CD14-positive monocyte (primary cell): ENCODE measurements around the gene CRIM1. TPM values are rescaled to one million over a fixed set of nuclear protein-coding genes. Genes with fewer than 3 reads are reported as not detected.

Experiments
- DNase-seq, 3 donors: peaks; one replicate each; pipeline ENCODE4 v3.0.0-alpha.2; 2011 to 2022
- H2AFZ ChIP-seq: 2 replicates; pipeline ENCODE4 v1.6.0; 2012; ENCODE audit warnings: mild to moderate bottlenecking, low read depth, low read length, inconsistent platforms; ENCODE audit not compliant: insufficient read depth, poor library complexity, severe bottlenecking
- H3K27ac ChIP-seq, 2 donors: 1 replicate in 1 of 2; 2 replicates in 1 of 2; pipeline ENCODE4 v1.5.1; 2012 to 2013; ENCODE audit warnings: low read length in 2 of 2, control low read depth in 1 of 2, inconsistent platforms in 1 of 2, low read depth in 1 of 2, mild to moderate bottlenecking in 1 of 2
- H3K27me3 ChIP-seq, 2 donors: one replicate each; pipeline versions ENCODE4 v1.6.0 to v1.6.1; 2011 to 2013; ENCODE audit warnings: low read length in 2 of 2; ENCODE audit not compliant: control insufficient read depth in 2 of 2, insufficient read depth in 2 of 2
- H3K36me3 ChIP-seq, 2 donors: replicated peaks in 1 of 2; 1 replicate in 1 of 2; 2 replicates in 1 of 2; pipeline versions ENCODE4 v1.5.1 to v1.6.1; 2012 to 2013; ENCODE audit warnings: low read length in 2 of 2, control low read depth in 1 of 2, inconsistent platforms in 1 of 2, mild to moderate bottlenecking in 1 of 2; ENCODE audit not compliant: insufficient read depth in 2 of 2, control insufficient read depth in 1 of 2
- H3K4me1 ChIP-seq, 2 donors: 1 replicate in 1 of 2; 2 replicates in 1 of 2; pipeline versions ENCODE4 v1.5.1 to v1.6.1; 2012 to 2013; ENCODE audit warnings: low read length in 2 of 2, control low read depth in 1 of 2, inconsistent platforms in 1 of 2, mild to moderate bottlenecking in 1 of 2, moderate library complexity in 1 of 2; ENCODE audit not compliant: insufficient read depth in 2 of 2, control insufficient read depth in 1 of 2
- H3K4me2 ChIP-seq: replicated peaks from 2 replicates; pipeline ENCODE3; 2012; ENCODE audit warnings: low read length, moderate library complexity, mild to moderate bottlenecking; ENCODE audit not compliant: poor library complexity, severe bottlenecking; ENCODE audit errors: extremely low read depth
- H3K4me3 ChIP-seq, 3 experiments: fragments of 200-600 bp in 1 of 3; sonication (generic) in 1 of 3; replicated peaks in 1 of 3; 1 replicate in 2 of 3; 2 replicates in 1 of 3; pipeline ENCODE4 v1.5.1; 2011 to 2013; ENCODE audit warnings: low read length in 3 of 3, mild to moderate bottlenecking in 3 of 3, control low read depth in 2 of 3, low read depth in 2 of 3, inconsistent platforms in 1 of 3, moderate library complexity in 1 of 3
- H3K79me2 ChIP-seq: 2 replicates; pipeline ENCODE4 v1.6.0; 2012; ENCODE audit warnings: mild to moderate bottlenecking, control low read depth, inconsistent platforms, low read length, moderate library complexity; ENCODE audit not compliant: insufficient read depth
- H3K9ac ChIP-seq: 2 replicates; pipeline ENCODE4 v1.6.0; 2017; ENCODE audit warnings: low read length, mild to moderate bottlenecking; ENCODE audit not compliant: insufficient read depth, poor library complexity, severe bottlenecking
- H3K9me3 ChIP-seq, 2 donors: replicated peaks in 1 of 2; 1 replicate in 1 of 2; 2 replicates in 1 of 2; pipeline versions ENCODE4 v1.5.1 to v1.6.1; 2012 to 2013; ENCODE audit warnings: low read length in 2 of 2, control low read depth in 1 of 2; ENCODE audit not compliant: control insufficient read depth in 1 of 2, insufficient read depth in 1 of 2
- H4K20me1 ChIP-seq: 2 replicates; pipeline ENCODE4 v1.6.0; 2012; ENCODE audit warnings: mild to moderate bottlenecking, low read length, control low read depth, moderate library complexity; ENCODE audit not compliant: insufficient read depth
- H3K27ac Mint-ChIP-seq, 7 donors: one replicate each; pipeline ENCODE4 v1.8.0; 2020; ENCODE audit warnings: mild to moderate bottlenecking in 7 of 7, mixed read lengths in 7 of 7, moderate library complexity in 6 of 7, inconsistent platforms in 2 of 7
- H3K27me3 Mint-ChIP-seq, 3 donors: one replicate each; pipeline ENCODE4 v1.8.0; 2021 to 2022; ENCODE audit warnings: low read depth in 3 of 3, mild to moderate bottlenecking in 3 of 3, mixed read lengths in 3 of 3, moderate library complexity in 3 of 3, inconsistent platforms in 1 of 3
- H3K36me3 Mint-ChIP-seq, 2 donors: one replicate each; pipeline ENCODE4 v1.8.0; 2020; ENCODE audit warnings: mixed read lengths in 2 of 2, inconsistent platforms in 1 of 2, mild to moderate bottlenecking in 1 of 2
- H3K4me1 Mint-ChIP-seq: one replicate; pipeline ENCODE4 v1.8.0; 2020; ENCODE audit warnings: mild to moderate bottlenecking, mixed read lengths
- H3K4me3 Mint-ChIP-seq, 2 donors: one replicate each; pipeline ENCODE4 v1.8.0; 2020; ENCODE audit warnings: mild to moderate bottlenecking in 2 of 2, mixed read lengths in 2 of 2, moderate library complexity in 1 of 2
- H3K9me3 Mint-ChIP-seq, 7 donors: one replicate each; pipeline ENCODE4 v1.8.0; 2020 to 2022; ENCODE audit warnings: mixed read lengths in 7 of 7, mild to moderate bottlenecking in 6 of 7, moderate library complexity in 6 of 7, inconsistent platforms in 2 of 7
- CTCF ChIP-seq: fragments of 200-600 bp; IDR thresholded peaks from one replicate; pipeline ENCODE4 v1.8.0; 2022; ENCODE audit warnings: antibody characterized with exemption, mild to moderate bottlenecking
- WGBS: methylation state at CpG from one replicate; pipeline ENCODE4 v1.1.5; 2013; ENCODE audit warnings: missing lambda C conversion rate; ENCODE audit not compliant: insufficient coverage; 5-methylcytosine and 5-hydroxymethylcytosine counted together
- intact Hi-C, 2 donors: fragments of 100-400 bp; cut with micrococcal nuclease; formaldehyde crosslinking; loops; one replicate each; pipeline versions ENCODE4 v1.15.0 to v1.15.1; 2023
- polyA plus RNA-seq, 3 donors: library from polyadenylated mRNA; depleted of rRNA in 1 of 3; unstranded in 2 of 3; stranded (reverse) in 1 of 3; fragments of 300-500 nt in 2 of 3; fragments of >200 nt in 1 of 3; fragmentation: Illumina TruSeq in 2 of 3; gene quantifications; 1 replicate in 2 of 3; 2 replicates in 1 of 3; pipeline ENCODE4 v1.2.3, GENCODE V29; 2012 to 2021

The CRIM1 gene
- polyA plus RNA-seq, 3 donors: 0.08 to 0.27 TPM; not detected in 1

GRCh38 chr2:36366491-36367120 lies 11.0 kb downstream of the CRIM1 start:
- H3K27me3 Mint-ChIP-seq: peaks cover 0 to 4% (median 0%) of the 10 kb centered on the region in 3 donors
- intact Hi-C loops: no loop called here
- H3K9me3 Mint-ChIP-seq: no peaks in the 10 kb centered on the region
- no peak overlapping the region for H2AFZ ChIP-seq
- H3K4me3 ChIP-seq: no peak overlapping the region
- no peak for DNase-seq
- no peak overlapping the region for H3K27ac ChIP-seq
- H3K9ac ChIP-seq: no peak overlapping the region
- no peaks in the 10 kb centered on the region for H3K9me3 ChIP-seq
- H4K20me1 ChIP-seq: no peaks in the 10 kb centered on the region
- no peak overlapping the region for H3K4me2 ChIP-seq
- no peaks in the 10 kb centered on the region for H3K79me2 ChIP-seq
- H3K27ac Mint-ChIP-seq: no peak overlapping the region
- TF ChIP-seq CTCF: no peak
- H3K27me3 ChIP-seq: no peaks in the 10 kb centered on the region
- H3K4me1 Mint-ChIP-seq: no peaks in the 10 kb centered on the region
- WGBS: 89% methylated on average over 1 of the region's 3 CpGs
- no peaks in the 10 kb centered on the region for H3K4me1 ChIP-seq
- H3K36me3 ChIP-seq: no peaks in the 10 kb centered on the region
- H3K36me3 Mint-ChIP-seq: no peaks in the 10 kb centered on the region
- no peak overlapping the region for H3K4me3 Mint-ChIP-seq

GRCh38 chr2:36367486-36367885 lies 11.9 kb downstream of the CRIM1 start:
- Histone ChIP-seq H3K36me3 (no peaks in the 10 kb centered on the region), H3K9me3 (no peaks in the 10 kb centered on the region), H3K27me3 (no peaks in the 10 kb centered on the region), H3K4me3 (no peak overlapping the region), H3K27ac (no peak overlapping the region), H4K20me1 (no peaks in the 10 kb centered on the region), H3K4me2 (no peak overlapping the region), H2AFZ (no peak overlapping the region), H3K79me2 (no peaks in the 10 kb centered on the region), H3K9ac (no peak overlapping the region), H3K4me1 (no peaks in the 10 kb centered on the region)
- Mint-ChIP-seq H3K27ac (no peak overlapping the region), H3K4me1 (no peaks in the 10 kb centered on the region), H3K27me3 (peaks cover 0 to 4% (median 0%) of the 10 kb centered on the region in 3 donors), H3K36me3 (no peaks in the 10 kb centered on the region), H3K9me3 (no peaks in the 10 kb centered on the region), H3K4me3 (no peak overlapping the region)
- WGBS: 40% methylated on average over 1 of the region's 4 CpGs
- no peak for DNase-seq
- no peak for TF ChIP-seq CTCF
- intact Hi-C loops: no loop called here
